Epithelial cell of proximal tubule (primary cell): ENCODE measurements around the gene BTBD9. TPM values are rescaled to one million over a fixed set of nuclear protein-coding genes. Genes with fewer than 3 reads are reported as not detected.

Experiments
- DNase-seq: peaks from one replicate; pipeline ENCODE4 v3.0.0-alpha.2; 2011; ENCODE audit warnings: low read depth
- H3K4me3 ChIP-seq: 2 replicates; pipeline ENCODE4 v1.5.1; 2011; ENCODE audit warnings: low read depth, mild to moderate bottlenecking, low read length
- total RNA-seq: library from RNA; depleted of rRNA; stranded (reverse); fragments of >200 nt; gene quantifications from 2 replicates; pipeline ENCODE4 v1.2.3, GENCODE V29; 2015
- TF ChIP-seq, protein P1 (sequence below): conservative IDR thresholded peaks from 2 replicates; pipeline ENCODE4 v1.5.1; 2012; ENCODE audit warnings: low read depth, mild to moderate bottlenecking, low read length

BTBD9 gene
- total RNA-seq, 1 donor from 2014 or later, result 2.9 TPM

DNA sequence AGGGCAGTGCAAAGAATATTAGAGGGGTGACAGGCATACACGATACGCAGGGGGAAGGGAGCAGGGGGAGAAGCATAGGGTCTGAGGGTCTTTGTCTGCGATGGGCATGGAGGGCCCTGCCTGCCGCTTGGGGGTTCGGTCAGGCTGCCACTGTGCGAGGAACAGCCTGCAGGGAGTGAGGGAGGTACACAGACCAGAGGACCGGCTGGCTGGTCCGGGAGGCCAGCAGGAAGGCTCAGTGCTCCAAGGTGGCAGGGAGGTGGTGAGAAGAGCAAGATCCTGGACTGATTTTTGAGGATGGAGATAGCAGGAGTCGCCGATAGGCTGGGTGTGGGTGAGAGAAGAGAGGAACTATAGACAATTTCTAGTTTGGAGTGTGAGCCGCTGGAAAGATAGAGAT, 481.8 kb downstream of the BTBD9 start:
- DNase-seq, result no peak
- TF ChIP-seq, protein P1, sequence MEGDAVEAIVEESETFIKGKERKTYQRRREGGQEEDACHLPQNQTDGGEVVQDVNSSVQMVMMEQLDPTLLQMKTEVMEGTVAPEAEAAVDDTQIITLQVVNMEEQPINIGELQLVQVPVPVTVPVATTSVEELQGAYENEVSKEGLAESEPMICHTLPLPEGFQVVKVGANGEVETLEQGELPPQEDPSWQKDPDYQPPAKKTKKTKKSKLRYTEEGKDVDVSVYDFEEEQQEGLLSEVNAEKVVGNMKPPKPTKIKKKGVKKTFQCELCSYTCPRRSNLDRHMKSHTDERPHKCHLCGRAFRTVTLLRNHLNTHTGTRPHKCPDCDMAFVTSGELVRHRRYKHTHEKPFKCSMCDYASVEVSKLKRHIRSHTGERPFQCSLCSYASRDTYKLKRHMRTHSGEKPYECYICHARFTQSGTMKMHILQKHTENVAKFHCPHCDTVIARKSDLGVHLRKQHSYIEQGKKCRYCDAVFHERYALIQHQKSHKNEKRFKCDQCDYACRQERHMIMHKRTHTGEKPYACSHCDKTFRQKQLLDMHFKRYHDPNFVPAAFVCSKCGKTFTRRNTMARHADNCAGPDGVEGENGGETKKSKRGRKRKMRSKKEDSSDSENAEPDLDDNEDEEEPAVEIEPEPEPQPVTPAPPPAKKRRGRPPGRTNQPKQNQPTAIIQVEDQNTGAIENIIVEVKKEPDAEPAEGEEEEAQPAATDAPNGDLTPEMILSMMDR, result no peak
- H3K4me3 ChIP-seq, result no peak overlapping the region

DNA sequence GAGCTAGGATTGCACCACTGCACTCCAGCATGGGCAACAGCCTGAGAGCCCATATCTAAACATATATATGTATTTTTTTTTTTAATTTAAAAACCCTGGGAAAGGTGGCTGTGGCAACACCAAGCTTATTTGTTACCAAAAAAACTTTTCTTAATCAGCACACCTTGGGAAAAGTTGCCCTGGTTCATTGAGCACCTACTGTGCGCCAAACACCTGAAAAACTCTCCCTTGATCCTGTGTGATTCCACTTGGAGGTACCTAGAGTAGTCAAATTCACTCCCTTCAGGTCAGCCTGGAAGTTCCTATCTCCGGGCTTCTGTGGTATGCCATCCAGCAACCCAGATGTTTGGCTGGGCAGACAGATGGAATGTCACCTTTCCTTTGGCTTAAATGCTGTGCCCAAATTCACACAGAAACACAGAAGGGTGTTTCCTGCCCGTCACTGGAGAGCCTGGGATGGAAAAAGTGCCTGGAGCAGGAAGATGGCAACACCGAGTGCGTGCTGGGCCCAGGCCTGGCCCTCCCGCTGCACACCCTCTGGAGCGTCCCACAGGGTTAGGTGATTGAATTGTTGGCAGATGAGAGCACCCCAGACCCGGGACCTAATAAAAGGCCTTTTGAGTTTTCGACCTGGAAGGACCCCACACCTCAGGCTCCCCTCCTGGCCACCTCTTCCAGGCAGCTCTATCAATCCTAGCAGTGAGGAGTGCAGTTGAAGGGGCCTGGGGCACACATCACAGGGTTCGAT, 482.7 kb downstream of the BTBD9 start:
- TF ChIP-seq, protein P1, result no peak
- H3K4me3 ChIP-seq, result no peak overlapping the region
- DNase-seq, result no peak

DNA sequence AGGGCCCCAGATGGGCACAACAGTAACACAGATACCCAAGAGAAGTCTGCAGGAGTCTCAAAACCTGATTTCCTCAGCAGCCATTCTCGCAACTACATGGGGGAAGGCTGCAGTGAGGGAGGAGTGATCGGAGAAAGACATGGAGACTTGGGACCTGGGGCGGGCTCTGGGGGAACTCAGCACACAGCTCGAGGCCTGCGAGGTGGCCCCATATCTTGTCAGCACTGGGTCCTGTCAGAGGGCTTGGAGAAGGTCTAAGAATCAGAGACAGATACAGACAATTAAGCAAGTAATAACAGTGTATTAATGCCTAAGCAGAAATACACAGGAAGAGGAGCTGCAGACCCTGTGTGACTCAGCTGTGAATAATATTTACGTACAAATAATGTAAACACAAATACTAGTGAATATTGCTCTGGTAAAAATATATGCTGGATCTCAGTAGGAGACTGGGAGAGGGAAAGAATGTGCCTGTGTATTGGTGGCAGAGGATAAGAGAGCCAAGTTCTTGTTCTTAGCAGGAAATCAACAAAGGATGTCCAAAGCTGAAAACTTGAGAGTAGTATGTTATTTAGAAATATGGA, 484.0 kb downstream of the BTBD9 start:
- TF ChIP-seq, protein P1, result no peak
- DNase-seq, result no peak
- H3K4me3 ChIP-seq, result no peak overlapping the region

DNA sequence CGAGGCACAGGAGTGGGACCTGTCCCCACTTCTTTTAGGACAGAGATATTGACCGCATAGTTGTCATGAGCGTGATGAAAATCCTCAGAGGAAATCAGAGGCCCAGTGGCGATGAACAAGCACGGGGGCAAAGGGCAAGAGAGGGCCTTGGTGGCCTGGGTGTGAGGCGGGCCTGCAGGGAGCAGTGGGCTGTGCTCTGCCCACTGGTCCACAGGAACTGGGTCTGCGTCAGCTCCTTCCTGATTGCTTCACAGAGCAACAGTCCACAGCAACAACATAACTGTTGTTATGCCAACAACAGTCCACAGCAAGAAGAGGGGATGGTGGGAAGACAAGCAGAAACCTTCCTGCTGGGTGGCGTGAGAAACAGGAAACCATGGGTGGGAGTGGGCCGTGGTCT, 484.6 kb downstream of the BTBD9 start:
- TF ChIP-seq, protein P1, result no peak
- no peak for DNase-seq
- no peak overlapping the region for H3K4me3 ChIP-seq

DNA sequence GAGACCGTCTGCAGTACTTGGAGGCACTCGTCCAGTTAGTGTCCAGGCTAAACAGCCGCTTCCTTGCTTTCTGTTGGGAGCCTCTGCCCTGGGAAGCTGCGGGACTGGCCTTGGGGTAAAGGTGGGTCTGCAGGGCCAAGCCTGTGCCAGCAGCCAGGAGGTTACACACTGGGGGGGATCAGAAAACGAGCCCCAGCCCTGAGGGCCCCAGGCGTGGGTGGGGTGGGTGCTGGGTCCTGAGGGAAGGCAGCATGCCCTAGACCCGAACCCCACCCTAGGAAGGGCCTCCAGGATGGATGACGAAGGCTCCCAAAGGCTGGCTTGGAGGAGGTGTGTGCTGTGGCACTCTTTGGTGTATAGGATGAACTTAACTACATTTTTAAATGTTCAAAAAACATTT, 485.0 kb downstream of the BTBD9 start:
- TF ChIP-seq, protein P1, result no peak
- no peak overlapping the region for H3K4me3 ChIP-seq
- DNase-seq, result no peak

DNA sequence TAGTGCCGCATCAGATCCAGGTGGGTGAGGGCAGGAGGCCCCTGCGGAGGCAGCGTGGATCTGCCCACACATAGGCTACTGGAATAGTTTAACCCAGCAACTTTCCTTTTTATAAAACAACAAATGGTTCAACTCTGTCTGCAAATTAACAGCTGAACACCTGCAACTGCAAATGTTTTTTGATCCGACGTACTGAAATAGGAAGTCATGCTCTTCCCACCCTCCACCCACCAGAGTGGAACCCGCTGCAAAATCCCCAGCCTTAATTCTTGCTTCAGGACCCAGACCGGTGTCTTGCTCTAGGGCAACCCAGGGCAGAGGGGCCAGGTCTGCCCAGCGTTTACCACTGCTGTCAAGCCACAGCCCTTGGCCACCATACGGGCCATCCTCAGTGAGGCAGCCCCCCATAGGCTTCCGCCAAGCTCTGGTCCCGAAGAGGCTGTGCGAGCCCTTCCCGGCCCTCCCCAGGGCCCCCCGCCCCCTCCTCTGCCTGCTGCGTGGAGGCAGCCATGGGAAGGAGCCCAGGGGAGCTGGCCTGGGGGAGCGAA, 485.9 kb downstream of the BTBD9 start:
- no peak for DNase-seq
- TF ChIP-seq, protein P1, result no peak
- H3K4me3 ChIP-seq, result no peak overlapping the region
